Suprapubic skin (tissue), 4 donors: ENCODE data around the gene LGMN. TPM values are rescaled to one million over a fixed set of nuclear protein-coding genes. Genes with fewer than 3 reads are reported as not detected.

Experiments used
- DNase-seq, 2 donors: peaks; one replicate each; pipeline ENCODE4 v3.0.0-alpha.2; 2019; ENCODE audit warnings: low spot score in 2 of 2
- H3K27ac ChIP-seq: fragments of 200-600 bp; sonication (generic); one replicate; pipeline ENCODE4 v1.5.1; 2019
- H3K27me3 ChIP-seq: fragments of 200-600 bp; sonication (generic); one replicate; pipeline ENCODE4 v1.5.1; 2019
- H3K36me3 ChIP-seq: fragments of 200-600 bp; sonication (generic); one replicate; pipeline ENCODE4 v1.5.1; 2019
- H3K4me1 ChIP-seq: fragments of 200-600 bp; sonication (generic); one replicate; pipeline ENCODE4 v1.5.1; 2019
- H3K4me3 ChIP-seq: fragments of 200-600 bp; sonication (generic); one replicate; pipeline ENCODE4 v1.5.1; 2019; ENCODE audit warnings: mild to moderate bottlenecking
- H3K9me3 ChIP-seq: fragments of 200-600 bp; sonication (generic); one replicate; pipeline ENCODE4 v1.5.1; 2019
- EP300 ChIP-seq: sonication (generic); formaldehyde crosslinking; IDR thresholded peaks from one replicate; pipeline ENCODE4 v1.6.1; 2017; ENCODE audit warnings: antibody characterized with exemption
- POLR2A ChIP-seq, 2 donors: fragments of 450-650 bp; IDR thresholded peaks; one replicate each; pipeline ENCODE4 v1.6.1; 2017; ENCODE audit warnings: antibody characterized with exemption in 2 of 2, mild to moderate bottlenecking in 2 of 2, moderate library complexity in 2 of 2
- POLR2AphosphoS5 ChIP-seq, 3 donors: sonication (generic); formaldehyde crosslinking; IDR thresholded peaks; one replicate each; pipeline ENCODE4 v1.6.1; 2017; ENCODE audit warnings: antibody characterized with exemption in 3 of 3
- WGBS: methylation state at CpG from one replicate; pipeline ENCODE4 v1.1.5; 2018; 5-methylcytosine and 5-hydroxymethylcytosine counted together
- total RNA-seq, 4 donors: library from RNA; depleted of rRNA; stranded (reverse); fragments of >200 nt; gene quantifications; one replicate each; pipeline ENCODE4 v1.1.0, GENCODE V29; 2016
- TF ChIP-seq, protein P1 (sequence below), 2 donors: fragments of 200-600 bp in 1 of 2; fragments of 450-650 bp in 1 of 2; sonication (generic) in 1 of 2; IDR thresholded peaks; one replicate each; pipeline ENCODE4 v1.5.1; 2016 to 2019; ENCODE audit warnings: antibody characterized with exemption in 2 of 2, mild to moderate bottlenecking in 1 of 2, moderate library complexity in 1 of 2

The LGMN gene
- total RNA-seq, 4 donors from 2014 or later = 35.8 to 41.9 (median 39.2) TPM

- Histone ChIP-seq H3K4me3 (no peak overlapping the region), H3K36me3 (peaks cover 36% of the 10 kb centered on the region), H3K4me1 (peaks cover 6% of the 10 kb centered on the region), H3K27me3 (no peaks in the 10 kb centered on the region), H3K9me3 (no peaks in the 10 kb centered on the region), H3K27ac (no peak overlapping the region)
- 89% methylated on average over 6 of the region's 6 CpGs for WGBS
- no peak for DNase-seq
- TF ChIP-seq POLR2AphosphoS5 (IDR thresholded peaks at IDR 0.05) = no peak
- TF ChIP-seq EP300 = no peak
- TF ChIP-seq, protein P1, sequence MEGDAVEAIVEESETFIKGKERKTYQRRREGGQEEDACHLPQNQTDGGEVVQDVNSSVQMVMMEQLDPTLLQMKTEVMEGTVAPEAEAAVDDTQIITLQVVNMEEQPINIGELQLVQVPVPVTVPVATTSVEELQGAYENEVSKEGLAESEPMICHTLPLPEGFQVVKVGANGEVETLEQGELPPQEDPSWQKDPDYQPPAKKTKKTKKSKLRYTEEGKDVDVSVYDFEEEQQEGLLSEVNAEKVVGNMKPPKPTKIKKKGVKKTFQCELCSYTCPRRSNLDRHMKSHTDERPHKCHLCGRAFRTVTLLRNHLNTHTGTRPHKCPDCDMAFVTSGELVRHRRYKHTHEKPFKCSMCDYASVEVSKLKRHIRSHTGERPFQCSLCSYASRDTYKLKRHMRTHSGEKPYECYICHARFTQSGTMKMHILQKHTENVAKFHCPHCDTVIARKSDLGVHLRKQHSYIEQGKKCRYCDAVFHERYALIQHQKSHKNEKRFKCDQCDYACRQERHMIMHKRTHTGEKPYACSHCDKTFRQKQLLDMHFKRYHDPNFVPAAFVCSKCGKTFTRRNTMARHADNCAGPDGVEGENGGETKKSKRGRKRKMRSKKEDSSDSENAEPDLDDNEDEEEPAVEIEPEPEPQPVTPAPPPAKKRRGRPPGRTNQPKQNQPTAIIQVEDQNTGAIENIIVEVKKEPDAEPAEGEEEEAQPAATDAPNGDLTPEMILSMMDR (IDR thresholded peaks at IDR 0.05) = no peak
- no peak for TF ChIP-seq POLR2A (IDR thresholded peaks at IDR 0.05)
Measured at GRCh38 chr14:92675421-92675820, 73.0 kb downstream of the LGMN start.

- Histone ChIP-seq H3K27me3 (no peaks in the 10 kb centered on the region), H3K9me3 (no peaks in the 10 kb centered on the region), H3K27ac (no peak overlapping the region), H3K36me3 (peaks cover 27% of the 10 kb centered on the region), H3K4me3 (no peak overlapping the region), H3K4me1 (peaks cover 13% of the 10 kb centered on the region)
- DNase-seq = no peak
- TF ChIP-seq, protein P1 (IDR thresholded peaks at IDR 0.05) = no peak
- no peak for TF ChIP-seq POLR2AphosphoS5 (IDR thresholded peaks at IDR 0.05)
- no peak for TF ChIP-seq POLR2A (IDR thresholded peaks at IDR 0.05)
- no peak for TF ChIP-seq EP300
- 81% methylated on average over 19 of the region's 19 CpGs for WGBS
Measured at GRCh38 chr14:92673601-92674150, 74.8 kb downstream of the LGMN start.

- WGBS = 78% methylated on average over 9 of the region's 9 CpGs
- Histone ChIP-seq H3K9me3 (no peaks in the 10 kb centered on the region), H3K27ac (no peak overlapping the region), H3K27me3 (no peaks in the 10 kb centered on the region), H3K36me3 (peaks cover 5% of the 10 kb centered on the region), H3K4me3 (no peak overlapping the region), H3K4me1 (peaks cover 17% of the 10 kb centered on the region)
- TF ChIP-seq POLR2A (IDR thresholded peaks at IDR 0.05) = no peak
- TF ChIP-seq EP300 = no peak
- TF ChIP-seq POLR2AphosphoS5 (IDR thresholded peaks at IDR 0.05) = no peak
- TF ChIP-seq, protein P1 (IDR thresholded peaks at IDR 0.05) = no peak
- no peak for DNase-seq
Measured at GRCh38 chr14:92670643-92671366, 77.6 kb downstream of the LGMN start.

DNA sequence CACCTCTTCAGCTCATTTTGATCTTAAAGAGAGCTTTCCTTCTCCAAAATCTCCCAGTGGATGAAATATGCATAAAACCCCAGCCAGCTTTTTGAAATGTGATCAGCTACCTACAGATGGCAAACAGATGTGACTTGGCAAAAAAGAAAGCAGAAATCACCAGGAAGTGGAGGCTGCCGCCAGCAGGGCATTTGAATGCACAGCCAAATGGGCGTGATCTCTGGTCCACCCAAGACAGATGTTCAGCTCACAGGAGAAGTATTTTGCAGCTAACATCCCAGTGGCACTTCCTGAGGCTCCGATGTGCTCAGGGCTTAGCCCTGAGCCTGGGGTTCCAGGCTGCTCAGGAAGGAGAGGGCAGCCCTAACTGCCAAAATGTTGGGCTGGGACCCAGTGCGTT, 78.3 kb downstream of the LGMN start:
- TF ChIP-seq POLR2AphosphoS5 (IDR thresholded peaks at IDR 0.05) = no peak
- no peak for TF ChIP-seq POLR2A (IDR thresholded peaks at IDR 0.05)
- TF ChIP-seq EP300 = no peak
- TF ChIP-seq, protein P1 (IDR thresholded peaks at IDR 0.05) = no peak
- Histone ChIP-seq H3K27ac (no peak overlapping the region), H3K4me3 (no peak overlapping the region), H3K9me3 (no peaks in the 10 kb centered on the region), H3K36me3 (peaks cover 5% of the 10 kb centered on the region), H3K27me3 (no peaks in the 10 kb centered on the region), H3K4me1 (peaks cover 17% of the 10 kb centered on the region)
- WGBS = 49% methylated on average over 3 of the region's 4 CpGs
- DNase-seq = no peak

DNA sequence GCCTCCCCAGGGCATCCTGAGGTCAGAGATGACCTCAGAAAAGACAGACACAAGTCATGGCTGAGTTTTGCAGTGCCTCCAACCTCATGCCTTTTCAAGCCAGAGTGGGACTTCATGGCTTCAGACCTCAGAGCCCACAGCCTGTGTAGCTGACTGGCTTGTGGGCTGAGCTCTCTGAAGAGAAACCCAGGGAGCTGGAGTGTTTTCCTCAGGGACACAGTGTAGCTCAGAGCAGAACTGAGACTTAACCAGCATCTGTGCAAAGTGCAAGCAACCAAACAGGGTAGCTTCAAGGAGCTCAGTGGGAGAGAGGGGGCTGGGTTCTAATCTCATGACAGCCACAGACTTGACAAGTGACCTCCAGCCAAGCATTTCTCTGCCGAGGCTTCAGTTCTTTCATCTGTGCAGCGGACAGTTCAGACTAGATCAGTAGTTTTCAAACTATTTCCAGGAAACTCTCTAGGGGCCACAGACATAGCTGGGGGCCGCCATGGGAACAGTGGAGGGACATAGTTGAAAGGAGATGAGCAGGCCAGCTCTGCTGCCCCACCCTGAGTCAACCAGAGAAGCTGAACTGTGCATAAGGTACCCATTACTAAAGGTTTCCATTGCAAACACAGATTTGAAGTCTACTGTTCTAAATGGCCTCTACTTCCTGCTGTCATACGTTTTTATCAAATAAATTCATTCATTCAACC, 80.0 kb downstream of the LGMN start:
- no peaks in the 10 kb centered on the region for H3K9me3 ChIP-seq
- peaks cover 17% of the 10 kb centered on the region for H3K4me1 ChIP-seq
- H3K27ac ChIP-seq = no peak overlapping the region
- no peak for DNase-seq
- H3K4me3 ChIP-seq = no peak overlapping the region
- no peaks in the 10 kb centered on the region for H3K27me3 ChIP-seq
- H3K36me3 ChIP-seq = peaks cover 8% of the 10 kb centered on the region
- TF ChIP-seq EP300 = no peak
- no peak for TF ChIP-seq POLR2AphosphoS5 (IDR thresholded peaks at IDR 0.05)
- TF ChIP-seq POLR2A (IDR thresholded peaks at IDR 0.05) = no peak
- TF ChIP-seq, protein P1 (IDR thresholded peaks at IDR 0.05) = no peak
- WGBS = 73% methylated on average over 4 of the region's 4 CpGs
